ENCODE results near the gene SNHG17.
"Not testable (repeated sequence)": the region's sequence is repeated elsewhere in the genome, so short reads cannot be mapped to it uniquely, and the experiment has no call there.

The SNHG17 gene

DNA sequence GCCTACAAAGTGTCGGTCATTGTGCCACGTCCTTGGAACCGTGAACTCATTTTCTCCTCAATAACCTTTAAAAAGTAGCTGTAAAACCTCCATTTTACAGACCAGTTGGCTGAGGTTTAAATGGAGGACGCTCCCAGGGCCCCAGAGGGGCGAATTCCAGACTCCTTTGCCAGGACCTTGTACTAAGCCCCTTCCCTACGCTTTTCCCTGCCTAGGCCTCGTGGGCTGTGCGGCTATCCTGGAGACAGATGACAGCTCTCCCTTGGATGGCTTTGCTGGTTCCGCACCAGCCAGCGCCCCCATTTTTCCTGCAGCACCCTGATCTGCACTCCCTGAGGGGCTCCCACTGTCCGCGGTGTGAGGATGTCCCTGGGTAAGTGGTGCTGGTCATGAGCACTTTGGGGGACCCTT lies 12.1 kb upstream of the SNHG17 start:
- DNase-seq: no peak

GRCh38 chr20:38446441-38447209 lies 11.5 kb upstream of the SNHG17 start:
- DNase-seq: peak; percentile 97

GRCh38 chr20:38445901-38446425 lies 10.8 kb upstream of the SNHG17 start:
- DNase-seq: peak; percentile 34

DNA sequence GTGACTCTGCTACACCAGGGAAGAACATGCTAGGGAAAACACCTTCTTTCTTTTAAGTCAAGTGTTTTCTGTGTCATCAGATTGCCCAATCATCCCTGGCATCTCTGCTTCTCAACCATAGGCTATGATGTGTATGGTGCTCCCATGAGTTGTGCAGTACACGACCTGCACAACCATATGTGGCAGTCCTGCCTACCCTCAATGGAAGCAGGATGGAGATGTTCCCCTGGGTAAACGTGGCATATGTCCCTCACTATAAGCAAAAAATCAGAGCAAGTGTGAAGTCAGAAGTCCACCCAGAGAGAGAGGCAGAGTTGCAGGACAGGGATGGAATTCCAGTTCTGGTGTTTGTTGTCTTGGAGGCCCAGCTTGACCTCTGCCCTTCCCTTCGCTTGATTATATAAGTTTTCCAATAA lies 10.3 kb upstream of the SNHG17 start:
- no peak for DNase-seq

- DNase-seq: no peak
These were observed 6.8 kb upstream of the SNHG17 start for GRCh38 chr20:38441916-38442315.

DNA sequence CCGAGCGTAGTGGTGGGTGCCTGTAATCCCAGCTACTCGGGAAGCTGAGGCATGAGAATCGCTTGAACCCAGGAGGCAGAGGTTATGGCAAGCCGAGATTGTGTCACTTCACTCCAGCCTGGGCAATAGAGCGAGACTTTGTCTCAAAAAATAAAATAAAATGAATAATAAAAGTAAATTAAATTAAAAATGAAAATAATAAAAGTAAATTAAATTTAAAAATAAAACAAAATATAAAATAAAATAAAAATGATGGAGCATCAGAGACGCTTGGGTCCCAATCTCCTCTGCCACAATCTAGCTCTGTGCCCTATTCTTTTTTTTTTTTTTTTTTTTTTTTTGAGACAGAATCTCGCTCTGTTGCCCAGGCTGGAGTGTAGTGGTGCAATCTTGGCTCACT lies 6.0 kb upstream of the SNHG17 start:
- DNase-seq: not testable (repeated sequence)

DNA sequence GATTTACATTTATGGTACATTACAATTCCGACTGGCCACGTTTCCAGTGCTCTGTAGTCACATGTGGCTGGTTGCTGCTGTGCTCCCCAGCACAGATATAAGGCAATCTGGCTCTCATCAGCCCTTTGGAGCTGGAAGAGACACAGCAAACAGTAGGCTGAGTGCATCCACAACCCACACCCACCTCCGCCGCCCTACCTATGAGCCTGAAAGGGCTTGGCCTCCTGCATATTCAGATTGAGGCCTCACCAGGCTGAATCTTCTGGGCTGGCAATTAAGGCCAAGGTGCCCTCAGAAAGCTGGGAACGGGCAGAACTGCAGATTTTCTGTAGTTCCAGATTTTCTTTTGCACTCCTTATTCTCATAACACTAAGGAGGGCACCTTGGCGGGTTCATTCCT lies 2.7 kb upstream of the SNHG17 start:
- no peak for DNase-seq

GRCh38 chr20:38435555-38435939 lies 419 bp upstream of the SNHG17 start:
- no peak for DNase-seq

DNA sequence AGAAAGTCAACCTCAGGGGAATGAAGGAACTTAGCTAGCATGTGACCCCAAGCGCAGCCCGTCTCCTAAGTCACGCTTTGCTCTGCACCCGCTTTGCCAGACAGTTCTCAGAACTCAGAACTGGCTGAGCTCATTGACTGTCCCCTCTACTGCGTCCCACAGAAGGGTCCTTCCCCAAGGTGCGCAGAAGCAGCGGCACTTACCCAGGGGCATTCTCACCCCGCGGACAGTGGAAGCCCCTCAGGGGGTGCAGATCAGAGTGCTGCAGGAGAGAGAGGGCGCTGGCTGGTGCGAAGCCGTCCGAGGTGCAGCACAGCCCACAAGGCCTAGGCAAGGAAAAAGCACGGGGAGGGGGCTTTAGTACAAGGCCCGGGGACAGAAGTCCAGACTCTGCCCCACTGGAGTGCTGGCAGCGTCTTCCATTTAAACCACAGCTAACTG lies 807 bp downstream of the SNHG17 start:
- DNase-seq: peak; percentile 56

GRCh38 chr20:38433304-38433972 lies 1.7 kb downstream of the SNHG17 start:
- no peak for DNase-seq

GRCh38 chr20:38432870-38433269 lies 2.3 kb downstream of the SNHG17 start:
- DNase-seq: not testable (repeated sequence)

DNA sequence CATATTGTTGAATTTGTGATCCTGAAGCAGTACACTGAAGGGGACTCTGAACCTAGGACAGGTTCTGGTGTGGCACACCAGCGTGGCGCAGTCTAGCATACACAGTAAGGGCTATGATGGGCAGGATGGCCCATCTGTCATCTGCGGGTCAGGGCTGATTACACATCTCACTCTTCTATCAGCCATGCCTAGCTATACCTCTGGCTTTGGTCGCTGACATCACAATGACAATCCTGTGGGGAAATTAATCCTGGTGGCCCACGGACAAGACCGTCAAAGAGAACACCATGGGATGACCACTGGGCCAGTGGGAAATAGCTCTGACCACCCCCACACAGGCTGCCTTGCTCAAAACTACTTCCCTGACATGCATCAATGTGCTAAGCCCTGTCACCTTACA lies 2.8 kb downstream of the SNHG17 start:
- DNase-seq: no peak

GRCh38 chr20:38430679-38431325 lies 4.3 kb downstream of the SNHG17 start:
- DNase-seq: no peak

GRCh38 chr20:38429301-38429700 lies 5.8 kb downstream of the SNHG17 start:
- no peak for DNase-seq

- DNase-seq: no peak
These were observed 6.3 kb downstream of the SNHG17 start for GRCh38 chr20:38428800-38429199.

DNA sequence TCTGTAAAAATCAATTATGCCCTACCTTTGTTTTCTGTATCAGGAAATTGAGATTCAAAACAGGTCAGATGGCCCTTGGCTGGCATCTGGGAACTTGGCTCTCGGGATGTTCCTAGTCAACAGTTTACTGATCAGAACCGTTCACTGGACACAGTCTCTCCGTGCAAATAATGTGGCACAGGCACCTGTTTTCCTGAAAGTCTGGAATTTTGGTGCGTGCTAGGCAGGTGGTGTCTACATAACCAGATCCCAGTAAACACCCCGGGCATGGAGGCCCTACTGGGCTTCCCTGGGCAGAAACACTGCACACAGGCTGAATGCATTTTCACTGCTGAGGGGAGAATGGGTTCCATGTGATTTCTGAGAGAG lies 7.5 kb downstream of the SNHG17 start:
- no peak for DNase-seq

GRCh38 chr20:38426006-38426897 lies 8.9 kb downstream of the SNHG17 start:
- DNase-seq: peak; percentile 28

- DNase-seq: peak; percentile 35
These were observed 10.7 kb downstream of the SNHG17 start for GRCh38 chr20:38424401-38424800.

- no peak for DNase-seq
These were observed 11.6 kb downstream of the SNHG17 start for GRCh38 chr20:38423541-38423940.

DNA sequence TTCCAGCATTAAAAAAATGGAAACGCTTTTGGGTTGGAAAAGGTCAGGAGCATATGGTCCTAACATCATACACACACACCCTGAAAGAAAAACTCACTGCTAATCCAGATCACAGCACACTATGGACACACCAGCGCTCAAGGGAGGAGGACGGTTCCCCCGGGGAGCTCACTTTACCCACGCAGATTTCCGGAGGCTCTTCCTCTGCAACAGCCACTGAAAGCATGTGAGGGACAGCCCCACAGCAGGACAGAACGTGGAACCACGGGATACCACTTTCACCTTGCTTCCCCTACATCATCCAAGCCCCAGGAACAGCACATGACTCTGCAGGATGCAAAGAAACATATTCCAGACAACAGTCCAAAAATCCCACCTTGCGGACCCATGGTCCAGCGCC lies 13.2 kb downstream of the SNHG17 start:
- DNase-seq: no peak

GRCh38 chr20:38420388-38421085 lies 14.6 kb downstream of the SNHG17 start:
- no peak for DNase-seq
